SK-N-SH treated with all-trans-retinoic acid at 6 μM for 48 hours (cell line): ENCODE data around the gene STYXL1.
"Not testable (repeated sequence)": the region's sequence is repeated elsewhere in the genome, so short reads cannot be mapped to it uniquely, and the experiment has no call there.

ENCODE experiments used
- ATAC-seq: fragments of 200-7000 bp; cut with Tn5 transposase; 3 replicates; pipeline ENCODE4 v1.9.1; 2020; ENCODE audit warnings: mild to moderate bottlenecking, moderate library complexity
- ARNTL ChIP-seq: fragments of 450-650 bp; formaldehyde crosslinking; IDR thresholded peaks from 2 replicates; pipeline ENCODE4 v1.5.0; 2020; ENCODE audit warnings: low read depth, mild to moderate bottlenecking, moderate library complexity, borderline replicate concordance
- BACH2 ChIP-seq: fragments of 250-450 bp; sonication (Bioruptor Pico); IDR thresholded peaks from 2 replicates; pipeline ENCODE4 v1.9.0; 2021; ENCODE audit warnings: mild to moderate bottlenecking, borderline replicate concordance
- CREB5 ChIP-seq: fragments of 250-450 bp; sonication (Bioruptor Pico); IDR thresholded peaks from 2 replicates; pipeline ENCODE4 v1.5.1; 2020; ENCODE audit warnings: low read depth, mild to moderate bottlenecking, moderate library complexity
- CSDC2 ChIP-seq: fragments of 250-450 bp; sonication (Bioruptor Pico); IDR thresholded peaks from 2 replicates; pipeline ENCODE4 v1.5.0; 2020; ENCODE audit warnings: mild to moderate bottlenecking, moderate library complexity
- CSRNP3 ChIP-seq: fragments of 250-450 bp; sonication (Bioruptor Pico); IDR thresholded peaks from 2 replicates; pipeline ENCODE4 v1.5.1; 2021; ENCODE audit warnings: mild to moderate bottlenecking, moderate library complexity
- ESRRG ChIP-seq: fragments of 250-450 bp; sonication (Bioruptor Pico); IDR thresholded peaks from 2 replicates; pipeline ENCODE4 v1.6.1; 2021; ENCODE audit warnings: mild to moderate bottlenecking
- GLIS3 ChIP-seq: fragments of 250-450 bp; sonication (Bioruptor Pico); IDR thresholded peaks from 2 replicates; pipeline ENCODE4 v1.5.0; 2020; ENCODE audit warnings: mild to moderate bottlenecking, moderate library complexity
- ISL1 ChIP-seq: fragments of 250-450 bp; sonication (Bioruptor Pico); IDR thresholded peaks from 2 replicates; pipeline ENCODE4 v2.1.2; 2022; ENCODE audit warnings: mild to moderate bottlenecking, moderate library complexity
- OSR1 ChIP-seq: fragments of 250-450 bp; sonication (Bioruptor Pico); IDR thresholded peaks from 2 replicates; pipeline ENCODE4 v1.8.0; 2022; ENCODE audit warnings: moderate library complexity, mild to moderate bottlenecking, inconsistent platforms
- PATZ1 ChIP-seq: fragments of 250-450 bp; sonication (Bioruptor Pico); IDR thresholded peaks from 2 replicates; pipeline ENCODE4 v1.8.0; 2020; ENCODE audit warnings: mild to moderate bottlenecking, moderate library complexity, borderline replicate concordance
- POU6F1 ChIP-seq: fragments of 250-450 bp; sonication (Bioruptor Pico); IDR thresholded peaks from 2 replicates; pipeline ENCODE4 v1.8.0; 2021; ENCODE audit warnings: low read depth, mild to moderate bottlenecking, moderate library complexity, borderline replicate concordance
- PPARA ChIP-seq: fragments of 250-450 bp; sonication (Bioruptor Pico); IDR thresholded peaks from 2 replicates; pipeline ENCODE4 v1.5.0; 2020; ENCODE audit warnings: mild to moderate bottlenecking, borderline replicate concordance
- RARB ChIP-seq: fragments of 250-450 bp; sonication (Bioruptor Pico); IDR thresholded peaks from 2 replicates; pipeline ENCODE4 v1.8.0; 2021; ENCODE audit warnings: mild to moderate bottlenecking, moderate library complexity
- SNAI2 ChIP-seq: fragments of 250-450 bp; sonication (Bioruptor Pico); IDR thresholded peaks from 2 replicates; pipeline ENCODE4 v1.5.0; 2020; ENCODE audit warnings: mild to moderate bottlenecking, moderate library complexity
- TCF4 ChIP-seq: fragments of 250-450 bp; sonication (Bioruptor Pico); IDR thresholded peaks from 2 replicates; pipeline ENCODE4 v1.8.0; 2021; ENCODE audit warnings: mild to moderate bottlenecking, moderate library complexity, borderline replicate concordance
- TOX ChIP-seq: fragments of 250-450 bp; sonication (Bioruptor Pico); IDR thresholded peaks from 2 replicates; pipeline ENCODE4 v1.8.0; 2021; ENCODE audit warnings: mild to moderate bottlenecking, moderate library complexity, borderline replicate concordance
- ZC3H10 ChIP-seq: fragments of 250-450 bp; sonication (Bioruptor Pico); IDR thresholded peaks from 2 replicates; pipeline ENCODE4 v1.5.1; 2021; ENCODE audit warnings: mild to moderate bottlenecking, moderate library complexity
- ZFP30 ChIP-seq: fragments of 450-650 bp; formaldehyde crosslinking; IDR thresholded peaks from 2 replicates; pipeline ENCODE4 v1.5.0; 2022; ENCODE audit warnings: mild to moderate bottlenecking, moderate library complexity
- ZNF565 ChIP-seq: fragments of 450-650 bp; formaldehyde crosslinking; conservative IDR thresholded peaks from 2 replicates; pipeline ENCODE4 v1.5.0; 2020; ENCODE audit warnings: low read depth, mild to moderate bottlenecking, moderate library complexity
- ZNF70 ChIP-seq: fragments of 450-650 bp; formaldehyde crosslinking; IDR thresholded peaks from 2 replicates; pipeline ENCODE4 v1.5.0; 2020; ENCODE audit warnings: mild to moderate bottlenecking, moderate library complexity
- ZNF8 ChIP-seq: fragments of 450-650 bp; formaldehyde crosslinking; IDR thresholded peaks from 2 replicates; pipeline ENCODE4 v1.5.0; 2020; ENCODE audit warnings: mild to moderate bottlenecking, moderate library complexity

STYXL1 gene

GRCh38 chr7:76022026-76022780, 25.6 kb downstream of the STYXL1 start:
- TF ChIP-seq ZFP30 = no peak
- no peak for TF ChIP-seq PATZ1 (CRISPR knock-in tag)
- TF ChIP-seq ZNF565 (CRISPR knock-in tag) = no peak
- no peak for TF ChIP-seq TCF4
- no peak for TF ChIP-seq RARB (CRISPR knock-in tag)
- no peak for TF ChIP-seq SNAI2
- TF ChIP-seq PPARA = no peak
- no peak for TF ChIP-seq ARNTL (CRISPR knock-in tag)
- TF ChIP-seq ISL1 (CRISPR knock-in tag) = no peak
- no peak for TF ChIP-seq CSRNP3 (CRISPR knock-in tag)
- no peak for TF ChIP-seq ZC3H10
- TF ChIP-seq OSR1 = no peak
- TF ChIP-seq ZNF70 = no peak
- TF ChIP-seq CSDC2 (CRISPR knock-in tag) = no peak
- TF ChIP-seq POU6F1 (CRISPR knock-in tag) = no peak
- TF ChIP-seq GLIS3 = no peak
- TF ChIP-seq ZNF8 (CRISPR knock-in tag) = no peak
- TF ChIP-seq CREB5 (CRISPR knock-in tag) = no peak
- TF ChIP-seq, all 23 proteins: peak for 0
- ATAC-seq = no peak

GRCh38 chr7:76020031-76020714, 27.6 kb downstream of the STYXL1 start:
- ATAC-seq = peak; percentile 93
- no peak for TF ChIP-seq TOX
- TF ChIP-seq ZNF70 = no peak
- TF ChIP-seq ESRRG (CRISPR knock-in tag) = no peak
- TF ChIP-seq ISL1 (CRISPR knock-in tag) = no peak
- TF ChIP-seq CREB5 (CRISPR knock-in tag) = no peak
- no peak for TF ChIP-seq RARB (CRISPR knock-in tag)
- TF ChIP-seq, all 23 proteins: peak for 0

GRCh38 chr7:76018520-76018919, 29.3 kb downstream of the STYXL1 start:
- not testable (repeated sequence) for ATAC-seq

GRCh38 chr7:76016191-76016947, 31.4 kb downstream of the STYXL1 start:
- TF ChIP-seq BACH2 (CRISPR knock-in tag) = peak; percentile 55; the same call in 1 of the 2 replicates
- no peak for TF ChIP-seq ARNTL (CRISPR knock-in tag)
- ATAC-seq = no peak
